Lower leg skin (tissue), 3 donors: ENCODE measurements around the gene PRR9.

Source experiments
- POLR2A ChIP-seq, 2 donors: fragments of 450-650 bp; IDR thresholded peaks; one replicate each; pipeline ENCODE4 v1.6.1; 2016 to 2017; ENCODE audit warnings: antibody characterized with exemption in 2 of 2, mild to moderate bottlenecking in 1 of 2, moderate library complexity in 1 of 2
- TF ChIP-seq, protein P1 (sequence below), 3 donors: fragments of 450-650 bp; IDR thresholded peaks; one replicate each; pipeline ENCODE4 v1.5.1; 2016; ENCODE audit warnings: antibody characterized with exemption in 3 of 3, mild to moderate bottlenecking in 3 of 3, moderate library complexity in 2 of 3

DNA sequence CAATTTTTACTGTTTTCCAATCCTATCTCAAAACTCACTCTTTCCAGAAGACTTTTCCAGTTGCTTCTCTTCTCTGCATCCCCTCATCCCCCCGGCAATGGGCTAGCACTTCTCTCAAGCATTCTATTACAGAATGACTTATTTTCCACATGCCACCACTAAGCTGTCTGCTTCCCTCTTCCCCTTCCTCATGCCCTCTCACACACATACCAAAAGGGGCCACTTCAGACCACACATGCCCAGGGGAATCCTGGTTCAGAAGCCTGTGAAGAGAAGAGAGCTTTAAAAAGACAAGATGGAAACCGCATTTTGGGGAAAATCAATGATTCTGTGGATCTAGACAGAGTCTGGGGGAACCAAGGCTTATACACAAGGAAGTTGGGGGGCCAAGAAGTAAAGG lies 33.7 kb downstream of the PRR9 start:
- TF ChIP-seq, protein P1, sequence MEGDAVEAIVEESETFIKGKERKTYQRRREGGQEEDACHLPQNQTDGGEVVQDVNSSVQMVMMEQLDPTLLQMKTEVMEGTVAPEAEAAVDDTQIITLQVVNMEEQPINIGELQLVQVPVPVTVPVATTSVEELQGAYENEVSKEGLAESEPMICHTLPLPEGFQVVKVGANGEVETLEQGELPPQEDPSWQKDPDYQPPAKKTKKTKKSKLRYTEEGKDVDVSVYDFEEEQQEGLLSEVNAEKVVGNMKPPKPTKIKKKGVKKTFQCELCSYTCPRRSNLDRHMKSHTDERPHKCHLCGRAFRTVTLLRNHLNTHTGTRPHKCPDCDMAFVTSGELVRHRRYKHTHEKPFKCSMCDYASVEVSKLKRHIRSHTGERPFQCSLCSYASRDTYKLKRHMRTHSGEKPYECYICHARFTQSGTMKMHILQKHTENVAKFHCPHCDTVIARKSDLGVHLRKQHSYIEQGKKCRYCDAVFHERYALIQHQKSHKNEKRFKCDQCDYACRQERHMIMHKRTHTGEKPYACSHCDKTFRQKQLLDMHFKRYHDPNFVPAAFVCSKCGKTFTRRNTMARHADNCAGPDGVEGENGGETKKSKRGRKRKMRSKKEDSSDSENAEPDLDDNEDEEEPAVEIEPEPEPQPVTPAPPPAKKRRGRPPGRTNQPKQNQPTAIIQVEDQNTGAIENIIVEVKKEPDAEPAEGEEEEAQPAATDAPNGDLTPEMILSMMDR (IDR thresholded peaks at IDR 0.05) = no peak
- TF ChIP-seq POLR2A (IDR thresholded peaks at IDR 0.05) = no peak
